NB4 (cell line): ENCODE measurements around the gene GARIN5A.

Experiments
- MAX ChIP-seq: IDR thresholded peaks from 2 replicates; pipeline ENCODE4 v1.6.1; 2011; ENCODE audit warnings: low read depth, low read length
- MYC ChIP-seq: IDR thresholded peaks from 2 replicates; pipeline ENCODE4 v1.6.1; 2011; ENCODE audit warnings: low read depth, low read length
- POLR2A ChIP-seq: IDR thresholded peaks from 2 replicates; pipeline ENCODE4 v1.6.1; 2011; ENCODE audit warnings: mild to moderate bottlenecking; ENCODE audit not compliant: insufficient read length; ENCODE audit errors: extremely low read depth
- TF ChIP-seq, protein P1 (sequence below): IDR thresholded peaks from one replicate; pipeline ENCODE4 v1.5.1; 2012; ENCODE audit warnings: low read depth, low read length

DNA sequence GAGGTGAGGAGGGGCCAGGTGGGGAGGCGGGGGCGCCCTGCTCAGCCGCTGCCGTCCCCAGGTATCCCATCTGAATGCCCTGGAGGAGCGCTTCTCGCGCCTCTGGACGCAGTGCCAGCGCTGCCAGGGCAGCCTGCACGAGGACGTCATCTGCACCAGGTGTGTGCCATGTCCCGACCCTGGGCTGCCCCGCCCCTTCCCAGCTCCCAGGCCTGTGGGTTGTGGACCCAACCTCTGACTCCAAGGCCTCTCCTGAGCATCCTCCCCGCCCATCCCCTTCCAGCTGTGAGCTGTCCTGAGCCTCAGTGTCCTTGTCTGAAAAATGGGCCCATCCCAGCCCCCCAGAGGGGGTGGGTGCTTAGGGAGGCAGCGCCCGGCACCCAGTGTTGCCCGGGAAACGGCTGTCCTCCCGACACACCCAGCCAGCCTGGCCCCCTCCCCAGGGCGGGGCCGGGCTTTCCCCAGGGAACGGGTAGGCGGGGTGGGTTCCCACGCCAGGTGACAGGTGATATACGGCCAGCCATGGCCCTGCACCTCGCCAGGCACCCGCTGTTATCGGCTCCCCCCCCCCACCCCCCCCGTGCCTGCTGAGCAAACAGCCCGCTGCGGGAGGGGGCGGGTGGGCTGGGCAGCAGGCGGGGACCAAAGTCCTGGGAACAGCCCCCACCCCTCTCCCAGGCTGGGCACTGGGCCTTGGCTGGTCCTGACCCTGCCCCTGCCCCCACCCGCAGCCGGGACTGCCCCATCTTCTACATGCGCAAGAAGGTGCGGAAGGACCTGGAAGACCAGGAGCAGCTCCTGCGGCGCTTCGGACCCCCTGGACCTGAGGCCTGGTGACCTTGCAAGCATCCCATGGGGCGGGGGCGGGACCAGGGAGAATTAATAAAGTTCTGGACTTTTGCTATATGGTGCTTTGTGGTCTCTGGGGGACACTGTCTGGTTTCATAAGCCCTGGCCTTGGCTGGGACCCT lies 59.3 kb downstream of the GARIN5A start:
- TF ChIP-seq, protein P1, sequence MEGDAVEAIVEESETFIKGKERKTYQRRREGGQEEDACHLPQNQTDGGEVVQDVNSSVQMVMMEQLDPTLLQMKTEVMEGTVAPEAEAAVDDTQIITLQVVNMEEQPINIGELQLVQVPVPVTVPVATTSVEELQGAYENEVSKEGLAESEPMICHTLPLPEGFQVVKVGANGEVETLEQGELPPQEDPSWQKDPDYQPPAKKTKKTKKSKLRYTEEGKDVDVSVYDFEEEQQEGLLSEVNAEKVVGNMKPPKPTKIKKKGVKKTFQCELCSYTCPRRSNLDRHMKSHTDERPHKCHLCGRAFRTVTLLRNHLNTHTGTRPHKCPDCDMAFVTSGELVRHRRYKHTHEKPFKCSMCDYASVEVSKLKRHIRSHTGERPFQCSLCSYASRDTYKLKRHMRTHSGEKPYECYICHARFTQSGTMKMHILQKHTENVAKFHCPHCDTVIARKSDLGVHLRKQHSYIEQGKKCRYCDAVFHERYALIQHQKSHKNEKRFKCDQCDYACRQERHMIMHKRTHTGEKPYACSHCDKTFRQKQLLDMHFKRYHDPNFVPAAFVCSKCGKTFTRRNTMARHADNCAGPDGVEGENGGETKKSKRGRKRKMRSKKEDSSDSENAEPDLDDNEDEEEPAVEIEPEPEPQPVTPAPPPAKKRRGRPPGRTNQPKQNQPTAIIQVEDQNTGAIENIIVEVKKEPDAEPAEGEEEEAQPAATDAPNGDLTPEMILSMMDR, result no peak
- no peak for TF ChIP-seq MYC
- TF ChIP-seq MAX, result no peak
- no peak for TF ChIP-seq POLR2A
